ENCODE measurements around the gene ZNF365. TPM values are rescaled to one million over a fixed set of nuclear protein-coding genes. Genes with fewer than 3 reads are reported as not detected.

The ZNF365 gene
- total and polyA plus RNA-seq, 9 of the 15 experiments (the other 6 are each of a cell fraction or from before 2014, with no cell fraction given): 0.03 to 0.04 TPM; not detected in 7

GRCh38 chr10:62380016-62380415 is 5.8 kb downstream of the ZNF365 start (continued):
- TF ChIP-seq ZNF407 (IDR thresholded peaks at IDR 0.05; ENCODE audit: low read depth): no peak
